IPS-NIHi7 (cell line): ENCODE results near the gene PLA2G4C.

Experiments used
- DNase-seq: peaks from one replicate; pipeline ENCODE4 v3.0.0; 2012; ENCODE audit warnings: mixed read lengths; ENCODE audit errors: extremely low spot score

Gene PLA2G4C, protein sequence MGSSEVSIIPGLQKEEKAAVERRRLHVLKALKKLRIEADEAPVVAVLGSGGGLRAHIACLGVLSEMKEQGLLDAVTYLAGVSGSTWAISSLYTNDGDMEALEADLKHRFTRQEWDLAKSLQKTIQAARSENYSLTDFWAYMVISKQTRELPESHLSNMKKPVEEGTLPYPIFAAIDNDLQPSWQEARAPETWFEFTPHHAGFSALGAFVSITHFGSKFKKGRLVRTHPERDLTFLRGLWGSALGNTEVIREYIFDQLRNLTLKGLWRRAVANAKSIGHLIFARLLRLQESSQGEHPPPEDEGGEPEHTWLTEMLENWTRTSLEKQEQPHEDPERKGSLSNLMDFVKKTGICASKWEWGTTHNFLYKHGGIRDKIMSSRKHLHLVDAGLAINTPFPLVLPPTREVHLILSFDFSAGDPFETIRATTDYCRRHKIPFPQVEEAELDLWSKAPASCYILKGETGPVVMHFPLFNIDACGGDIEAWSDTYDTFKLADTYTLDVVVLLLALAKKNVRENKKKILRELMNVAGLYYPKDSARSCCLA

GRCh38 chr19:48110350-48110966, at the start of gene PLA2G4C:
Gene PLA2G4C, minus strand, starts transcription at chr19:48110817. Its CDS starts 4,288 bp downstream, at chr19:48106529.
- peak; percentile 99 for DNase-seq

DNA sequence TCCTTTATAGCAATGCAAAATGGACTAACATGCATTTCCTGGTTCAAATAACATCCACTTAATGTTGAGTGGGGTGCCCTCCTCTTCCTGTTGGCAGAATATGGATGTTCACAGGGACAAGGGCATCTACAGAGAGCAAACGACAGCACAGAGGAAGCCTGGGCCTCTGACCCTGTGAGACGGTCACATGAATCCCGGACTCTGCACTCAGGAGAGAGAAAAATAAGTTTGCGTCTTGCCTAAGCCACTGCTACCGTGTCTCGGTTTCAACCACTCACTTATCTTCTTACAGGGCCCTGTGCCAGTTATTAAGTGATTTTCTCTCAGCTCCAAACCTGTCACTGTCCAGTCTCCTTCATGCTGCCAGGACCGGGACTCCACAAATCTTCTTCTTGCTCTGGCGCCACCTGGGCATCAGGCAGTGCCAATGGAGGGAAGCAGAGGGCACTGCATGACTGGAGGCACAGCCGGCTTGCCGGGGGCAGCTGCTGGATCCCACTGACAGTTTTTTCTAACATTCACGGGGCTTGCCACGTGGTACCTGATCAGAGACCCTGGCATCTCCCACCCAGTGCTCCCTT, 47.7 kb upstream of the PLA2G4C start:
- DNase-seq = no peak

DNA sequence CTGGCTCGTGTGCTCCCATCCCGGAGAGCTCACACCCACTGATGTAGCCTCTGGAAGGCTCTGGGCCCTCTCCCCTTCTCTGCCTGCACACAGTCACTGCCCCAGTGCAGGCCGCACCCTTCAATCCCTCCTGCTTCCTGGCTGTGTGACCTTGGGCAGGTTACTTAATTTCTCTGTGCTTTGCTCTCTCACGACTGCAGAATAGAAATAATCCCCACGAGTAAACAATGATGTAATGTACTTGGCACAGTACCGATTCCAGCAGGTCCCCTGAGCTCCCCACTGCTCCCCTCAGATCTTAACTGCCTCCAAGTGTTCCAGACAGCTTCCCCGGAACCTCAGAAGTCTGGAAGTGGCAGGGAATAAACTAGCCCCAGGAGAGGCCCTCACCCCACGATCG, 43.4 kb upstream of the PLA2G4C start:
- no peak for DNase-seq

GRCh38 chr19:48152551-48152950, 41.9 kb upstream of the PLA2G4C start:
- DNase-seq = peak; percentile 83

- DNase-seq = no peak
Observed at GRCh38 chr19:48149430-48149829, 38.8 kb upstream of the PLA2G4C start.

- DNase-seq = no peak
Observed at GRCh38 chr19:48148576-48148975, 38.0 kb upstream of the PLA2G4C start.

GRCh38 chr19:48147597-48148175, 37.1 kb upstream of the PLA2G4C start:
- no peak for DNase-seq

GRCh38 chr19:48139053-48139452, 28.4 kb upstream of the PLA2G4C start:
- DNase-seq = no peak

DNA sequence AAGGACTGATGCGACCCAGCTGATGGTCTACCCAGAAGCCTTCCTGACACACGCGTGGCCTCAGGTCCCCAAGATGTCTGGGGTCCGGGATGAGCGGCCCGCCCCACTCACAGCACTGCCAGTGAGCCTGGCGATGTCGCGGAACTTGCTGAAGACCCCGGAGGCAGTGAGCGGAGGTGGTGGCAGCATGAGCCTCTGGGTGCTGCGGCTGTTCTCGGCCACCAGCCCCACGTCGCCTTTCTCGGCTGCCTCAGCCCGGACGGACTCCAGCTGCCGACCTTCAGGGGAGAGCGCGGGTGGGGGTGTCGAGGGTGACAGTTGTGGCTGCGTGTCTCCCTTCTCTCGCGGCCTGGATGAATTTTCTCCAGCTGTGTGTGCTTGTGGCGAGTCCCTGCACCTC, 26.8 kb upstream of the PLA2G4C start:
- no peak for DNase-seq

GRCh38 chr19:48136547-48136946, 25.9 kb upstream of the PLA2G4C start:
- DNase-seq = no peak

- DNase-seq = peak; percentile 56
Observed at GRCh38 chr19:48135411-48135810, 24.8 kb upstream of the PLA2G4C start.

- no peak for DNase-seq
Observed at GRCh38 chr19:48133094-48133493, 22.5 kb upstream of the PLA2G4C start.

- DNase-seq = no peak
Observed at GRCh38 chr19:48127561-48127960, 16.9 kb upstream of the PLA2G4C start.

DNA sequence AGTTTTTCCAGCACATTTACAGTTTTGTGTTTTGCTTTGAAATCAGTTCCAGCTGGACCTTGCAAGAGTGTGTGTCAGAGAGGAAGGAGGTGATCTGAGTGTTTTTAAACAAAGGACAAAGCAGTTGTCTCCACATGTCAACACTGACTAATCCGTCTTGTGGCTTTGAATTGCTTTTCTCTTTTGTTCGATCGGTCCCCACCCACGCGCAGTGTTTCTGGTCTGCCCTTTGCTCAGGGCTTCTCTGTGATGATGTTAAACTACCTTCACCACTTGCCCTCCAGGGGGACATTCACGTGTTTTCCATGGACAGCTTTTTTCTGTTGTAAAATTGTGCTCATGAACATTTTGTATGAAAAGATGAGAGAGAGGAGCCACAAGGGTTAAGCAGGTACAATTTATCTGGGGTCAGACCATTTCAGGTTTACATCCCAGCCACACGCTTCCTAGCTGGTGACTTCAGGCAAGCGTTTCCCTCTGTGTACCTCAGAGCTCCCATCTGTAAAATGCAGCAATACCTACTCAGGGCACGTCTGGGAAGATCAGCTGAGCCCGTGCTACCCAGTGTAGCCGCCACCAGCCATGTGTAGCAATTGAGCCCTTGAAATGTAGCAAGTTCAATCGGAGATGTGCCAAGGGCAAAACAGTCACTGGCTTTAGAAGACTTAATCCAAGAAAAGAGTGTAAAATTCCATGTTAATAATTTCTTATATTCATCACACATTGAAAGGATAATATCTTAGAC, 13.5 kb upstream of the PLA2G4C start:
- DNase-seq = no peak

DNA sequence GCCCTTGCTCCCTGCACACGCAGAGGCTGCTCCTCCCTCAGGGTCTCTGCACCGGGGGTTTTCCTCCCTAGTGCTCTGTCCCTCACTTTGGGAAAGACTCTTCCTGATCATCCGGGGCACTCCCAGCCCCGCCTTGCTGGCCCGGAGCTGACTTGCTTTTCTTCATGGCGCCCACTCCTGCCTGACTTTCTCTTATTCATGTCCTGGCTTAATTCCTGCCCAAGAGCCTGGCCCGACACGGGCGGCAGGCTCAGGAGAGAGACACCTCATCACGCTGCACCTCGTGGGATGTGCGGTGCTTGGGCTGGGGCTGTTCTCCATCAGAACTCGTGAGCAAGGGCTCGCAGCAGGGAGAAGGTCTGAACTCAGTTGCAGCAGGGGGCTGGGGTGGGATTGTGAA, 11.8 kb upstream of the PLA2G4C start:
- DNase-seq = no peak

DNA sequence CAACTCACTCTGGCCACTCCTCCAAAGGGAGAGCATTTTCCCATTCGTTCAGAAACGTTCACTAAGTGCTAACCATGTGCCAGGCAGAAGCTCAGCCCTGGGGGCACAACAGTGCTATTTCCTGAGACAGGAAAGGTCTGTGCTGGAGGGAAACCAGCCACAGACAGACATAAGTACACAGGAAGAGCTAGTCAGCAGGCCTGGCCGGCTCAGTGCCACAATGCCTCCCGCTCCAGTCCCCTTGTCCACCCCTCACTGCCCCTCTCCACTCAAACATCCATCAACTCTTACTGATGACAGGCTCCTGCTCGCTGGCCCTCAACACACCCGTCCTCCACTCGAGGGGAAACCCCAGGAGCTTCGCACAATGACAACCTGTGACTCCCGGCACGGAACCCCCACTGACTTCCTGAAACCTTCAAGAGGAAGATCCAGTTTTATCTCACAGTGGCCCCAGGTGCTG, 11.3 kb upstream of the PLA2G4C start:
- DNase-seq = no peak

GRCh38 chr19:48121066-48121465, 10.4 kb upstream of the PLA2G4C start:
- DNase-seq = no peak

- DNase-seq = no peak
Observed at GRCh38 chr19:48120505-48120904, 9.9 kb upstream of the PLA2G4C start.

- DNase-seq = no peak
Observed at GRCh38 chr19:48118131-48118517, 7.5 kb upstream of the PLA2G4C start.

DNA sequence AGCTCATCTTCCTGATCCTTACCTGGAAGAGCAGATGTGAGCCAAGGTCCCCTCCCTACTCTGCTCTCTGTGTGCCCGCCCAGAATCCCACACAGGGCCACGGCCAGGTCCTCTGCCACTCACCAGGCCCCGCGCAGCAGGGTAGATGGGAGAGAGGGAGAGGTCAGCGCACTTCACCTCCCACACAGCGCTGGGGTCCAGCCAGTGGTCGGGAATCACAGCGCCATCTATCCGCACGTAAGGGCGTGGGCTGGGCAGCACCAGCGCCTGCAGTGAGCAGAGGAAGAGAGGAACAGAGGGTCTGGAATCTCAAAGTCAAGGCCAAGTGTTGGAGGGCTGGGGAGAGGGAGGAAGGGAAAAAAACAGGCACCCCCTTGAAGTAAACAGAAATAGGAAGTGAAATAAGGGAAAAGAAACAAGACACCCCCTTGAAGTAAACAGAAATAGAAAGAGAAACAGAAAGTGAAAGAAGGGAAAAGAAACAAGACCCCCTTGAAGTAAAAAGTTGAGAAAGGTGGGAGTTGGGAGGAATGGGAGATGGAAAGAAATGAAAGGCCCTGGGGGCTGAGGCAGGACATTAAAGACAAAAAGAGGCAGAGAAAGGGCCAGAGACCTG, 7.0 kb upstream of the PLA2G4C start:
- DNase-seq = peak; percentile 46
